Brain microvascular endothelial cell (primary cell): ENCODE measurements around the gene CMKLR1.

ENCODE experiments used
- DNase-seq: peaks from one replicate; pipeline ENCODE4 v3.0.0-alpha.2; 2020
- H3K27ac ChIP-seq: fragments of 250-450 bp; sonication (Bioruptor Pico); 2 replicates; pipeline ENCODE4 v1.5.1; 2020; ENCODE audit warnings: mild to moderate bottlenecking, moderate library complexity
- H3K27me3 ChIP-seq: fragments of 250-450 bp; sonication (Bioruptor Pico); replicated peaks from 2 replicates; pipeline ENCODE4 v1.5.1; 2020; ENCODE audit warnings: mild to moderate bottlenecking
- H3K36me3 ChIP-seq: fragments of 250-450 bp; sonication (Bioruptor Pico); replicated peaks from 2 replicates; pipeline ENCODE4 v1.5.1; 2020; ENCODE audit warnings: mild to moderate bottlenecking
- H3K4me3 ChIP-seq: 2 replicates; pipeline ENCODE4 v1.5.1; 2011; ENCODE audit warnings: low read depth, mild to moderate bottlenecking, control low read depth, low read length, moderate library complexity
- in situ Hi-C: cut with HindIII; loops from 2 replicates; pipeline ENCODE4 v1.10.0; 2017; ENCODE audit warnings: low sequenced_read_pairs, low pct_ligation_motif_present
- TF ChIP-seq, protein P1 (sequence below): IDR thresholded peaks from 2 replicates; pipeline ENCODE4 v1.5.1; 2011; ENCODE audit warnings: low read depth, mild to moderate bottlenecking, moderate library complexity, low read length, control low read depth, inconsistent platforms; ENCODE audit errors: missing control alignments

Gene CMKLR1

GRCh38 chr12:108315486-108316105 lies 23.5 kb downstream of the CMKLR1 start:
- H3K27me3 ChIP-seq, result no peaks in the 10 kb centered on the region
- TF ChIP-seq, protein P1, sequence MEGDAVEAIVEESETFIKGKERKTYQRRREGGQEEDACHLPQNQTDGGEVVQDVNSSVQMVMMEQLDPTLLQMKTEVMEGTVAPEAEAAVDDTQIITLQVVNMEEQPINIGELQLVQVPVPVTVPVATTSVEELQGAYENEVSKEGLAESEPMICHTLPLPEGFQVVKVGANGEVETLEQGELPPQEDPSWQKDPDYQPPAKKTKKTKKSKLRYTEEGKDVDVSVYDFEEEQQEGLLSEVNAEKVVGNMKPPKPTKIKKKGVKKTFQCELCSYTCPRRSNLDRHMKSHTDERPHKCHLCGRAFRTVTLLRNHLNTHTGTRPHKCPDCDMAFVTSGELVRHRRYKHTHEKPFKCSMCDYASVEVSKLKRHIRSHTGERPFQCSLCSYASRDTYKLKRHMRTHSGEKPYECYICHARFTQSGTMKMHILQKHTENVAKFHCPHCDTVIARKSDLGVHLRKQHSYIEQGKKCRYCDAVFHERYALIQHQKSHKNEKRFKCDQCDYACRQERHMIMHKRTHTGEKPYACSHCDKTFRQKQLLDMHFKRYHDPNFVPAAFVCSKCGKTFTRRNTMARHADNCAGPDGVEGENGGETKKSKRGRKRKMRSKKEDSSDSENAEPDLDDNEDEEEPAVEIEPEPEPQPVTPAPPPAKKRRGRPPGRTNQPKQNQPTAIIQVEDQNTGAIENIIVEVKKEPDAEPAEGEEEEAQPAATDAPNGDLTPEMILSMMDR, result no peak
- H3K4me3 ChIP-seq, result no peak overlapping the region
- no peaks in the 10 kb centered on the region for H3K36me3 ChIP-seq
- no peak overlapping the region for H3K27ac ChIP-seq
- in situ Hi-C loops, result no loop called here
- no peak for DNase-seq

DNA sequence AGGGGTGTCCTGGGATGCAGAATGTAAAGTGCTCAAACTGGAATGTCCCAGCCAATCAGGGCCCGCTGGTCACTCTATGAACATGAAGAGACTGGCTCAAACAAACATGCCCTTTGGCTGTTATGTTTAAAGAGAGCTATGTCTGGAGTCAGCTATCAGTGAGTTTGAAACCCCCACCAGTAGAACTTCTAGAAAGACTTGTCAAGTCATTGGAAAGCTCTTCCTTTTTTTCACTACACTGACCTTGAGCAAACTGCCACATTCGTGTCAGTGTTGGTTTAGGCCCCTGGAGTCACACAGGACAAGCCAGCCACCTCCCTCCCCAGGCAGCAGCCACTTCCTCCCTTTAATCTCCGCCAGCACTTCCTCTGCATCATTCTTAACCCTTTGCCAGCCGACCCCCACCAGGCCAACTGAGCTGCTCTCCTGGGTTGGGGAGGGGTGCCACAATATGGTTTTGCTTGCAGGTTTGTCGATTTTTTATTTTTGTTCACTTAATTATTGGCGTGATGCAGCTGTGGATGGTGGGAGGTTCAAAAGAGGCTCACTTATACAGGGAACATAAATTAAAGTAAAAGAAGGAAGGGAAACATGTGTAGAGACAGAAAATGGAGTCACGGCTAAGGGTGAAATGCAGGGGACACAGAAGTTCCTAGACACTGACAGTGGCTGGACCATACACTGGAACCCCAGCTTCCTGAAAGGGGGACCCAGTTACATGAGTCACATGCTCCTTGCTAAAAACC lies 25.3 kb downstream of the CMKLR1 start:
- H3K27me3 ChIP-seq, result no peaks in the 10 kb centered on the region
- in situ Hi-C loops, result no loop called here
- TF ChIP-seq, protein P1, result no peak
- H3K36me3 ChIP-seq, result no peaks in the 10 kb centered on the region
- no peak overlapping the region for H3K4me3 ChIP-seq
- no peak for DNase-seq
- H3K27ac ChIP-seq, result no peak overlapping the region

- Histone ChIP-seq H3K4me3 (no peak overlapping the region), H3K36me3 (no peaks in the 10 kb centered on the region), H3K27me3 (no peaks in the 10 kb centered on the region), H3K27ac (no peak overlapping the region)
- in situ Hi-C loops, result no loop called here
- TF ChIP-seq, protein P1, result no peak
- DNase-seq, result no peak
Observed at GRCh38 chr12:108313241-108313605, 25.9 kb downstream of the CMKLR1 start.

- TF ChIP-seq, protein P1, result no peak
- Histone ChIP-seq H3K27ac (no peak overlapping the region), H3K36me3 (no peaks in the 10 kb centered on the region), H3K4me3 (no peak overlapping the region), H3K27me3 (no peaks in the 10 kb centered on the region)
- DNase-seq, result no peak
- in situ Hi-C loops, result no loop called here
Observed at GRCh38 chr12:108312693-108313189, 26.4 kb downstream of the CMKLR1 start.

- Histone ChIP-seq H3K27ac (no peak overlapping the region), H3K36me3 (no peaks in the 10 kb centered on the region), H3K27me3 (no peaks in the 10 kb centered on the region), H3K4me3 (no peak overlapping the region)
- no peak for DNase-seq
- TF ChIP-seq, protein P1, result no peak
- in situ Hi-C loops, result no loop called here
Observed at GRCh38 chr12:108312073-108312659, 26.9 kb downstream of the CMKLR1 start.
